HL-60 (cell line): ENCODE results near the gene BCL7C.

Experiments
- DNase-seq, 2 experiments: peaks; one replicate each; pipeline ENCODE4 v3.0.0-alpha.2; 2010 to 2020; ENCODE audit warnings: low read depth in 1 of 2, low spot score in 1 of 2
- H3K27ac ChIP-seq: fragments of 250-450 bp; sonication (Bioruptor Pico); replicated peaks from 2 replicates; pipeline ENCODE4 v1.5.1; 2020; ENCODE audit warnings: mild to moderate bottlenecking, moderate library complexity
- H3K27me3 ChIP-seq: fragments of 250-450 bp; sonication (Bioruptor Pico); 2 replicates; pipeline ENCODE4 v1.5.1; 2021; ENCODE audit warnings: mild to moderate bottlenecking, moderate library complexity; ENCODE audit not compliant: insufficient read depth, poor library complexity, severe bottlenecking
- H3K4me3 ChIP-seq: replicated peaks from 2 replicates; pipeline ENCODE4 v1.5.1; 2011; ENCODE audit warnings: mild to moderate bottlenecking, control low read depth, low read length; ENCODE audit not compliant: insufficient read depth
- GABPA ChIP-seq: IDR thresholded peaks from 2 replicates; pipeline ENCODE4 v1.6.1; 2012; ENCODE audit warnings: low read depth
- POLR2AphosphoS5 ChIP-seq: IDR thresholded peaks from 2 replicates; pipeline ENCODE4 v1.6.1; 2012; ENCODE audit warnings: low read depth
- SPI1 ChIP-seq: IDR thresholded peaks from 2 replicates; pipeline ENCODE4 v1.6.1; 2012; ENCODE audit warnings: low read depth, mild to moderate bottlenecking, borderline replicate concordance
- TF ChIP-seq, protein P1 (sequence below): IDR thresholded peaks from one replicate; pipeline ENCODE4 v1.5.1; 2011; ENCODE audit warnings: low read length, control low read depth, inconsistent platforms; ENCODE audit not compliant: insufficient read depth
- TF ChIP-seq, protein P2 (sequence below): IDR thresholded peaks from 2 replicates; pipeline ENCODE4 v1.6.1; 2012; ENCODE audit warnings: low read depth; ENCODE audit not compliant: insufficient replicate concordance

BCL7C gene

GRCh38 chr16:30921748-30922419 is 28.0 kb upstream of the BCL7C start:
- TF ChIP-seq GABPA = no peak
- TF ChIP-seq, protein P1, sequence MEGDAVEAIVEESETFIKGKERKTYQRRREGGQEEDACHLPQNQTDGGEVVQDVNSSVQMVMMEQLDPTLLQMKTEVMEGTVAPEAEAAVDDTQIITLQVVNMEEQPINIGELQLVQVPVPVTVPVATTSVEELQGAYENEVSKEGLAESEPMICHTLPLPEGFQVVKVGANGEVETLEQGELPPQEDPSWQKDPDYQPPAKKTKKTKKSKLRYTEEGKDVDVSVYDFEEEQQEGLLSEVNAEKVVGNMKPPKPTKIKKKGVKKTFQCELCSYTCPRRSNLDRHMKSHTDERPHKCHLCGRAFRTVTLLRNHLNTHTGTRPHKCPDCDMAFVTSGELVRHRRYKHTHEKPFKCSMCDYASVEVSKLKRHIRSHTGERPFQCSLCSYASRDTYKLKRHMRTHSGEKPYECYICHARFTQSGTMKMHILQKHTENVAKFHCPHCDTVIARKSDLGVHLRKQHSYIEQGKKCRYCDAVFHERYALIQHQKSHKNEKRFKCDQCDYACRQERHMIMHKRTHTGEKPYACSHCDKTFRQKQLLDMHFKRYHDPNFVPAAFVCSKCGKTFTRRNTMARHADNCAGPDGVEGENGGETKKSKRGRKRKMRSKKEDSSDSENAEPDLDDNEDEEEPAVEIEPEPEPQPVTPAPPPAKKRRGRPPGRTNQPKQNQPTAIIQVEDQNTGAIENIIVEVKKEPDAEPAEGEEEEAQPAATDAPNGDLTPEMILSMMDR = peak; percentile 90
- TF ChIP-seq POLR2AphosphoS5 = no peak
- DNase-seq = peak; percentile 75 to 91
- Histone ChIP-seq H3K27me3 (no peaks in the 10 kb centered on the region), H3K4me3 (peak overlapping the region; percentile 67), H3K27ac (peak overlapping the region; percentile 51)

GRCh38 chr16:30921459-30921747 is 27.5 kb upstream of the BCL7C start:
- Histone ChIP-seq H3K27me3 (no peaks in the 10 kb centered on the region), H3K4me3 (peak overlapping the region; percentile 67), H3K27ac (no peak overlapping the region)
- DNase-seq = no peak
- TF ChIP-seq POLR2AphosphoS5 (no peak), GABPA (no peak), SPI1 (no peak)
- TF ChIP-seq, protein P2, sequence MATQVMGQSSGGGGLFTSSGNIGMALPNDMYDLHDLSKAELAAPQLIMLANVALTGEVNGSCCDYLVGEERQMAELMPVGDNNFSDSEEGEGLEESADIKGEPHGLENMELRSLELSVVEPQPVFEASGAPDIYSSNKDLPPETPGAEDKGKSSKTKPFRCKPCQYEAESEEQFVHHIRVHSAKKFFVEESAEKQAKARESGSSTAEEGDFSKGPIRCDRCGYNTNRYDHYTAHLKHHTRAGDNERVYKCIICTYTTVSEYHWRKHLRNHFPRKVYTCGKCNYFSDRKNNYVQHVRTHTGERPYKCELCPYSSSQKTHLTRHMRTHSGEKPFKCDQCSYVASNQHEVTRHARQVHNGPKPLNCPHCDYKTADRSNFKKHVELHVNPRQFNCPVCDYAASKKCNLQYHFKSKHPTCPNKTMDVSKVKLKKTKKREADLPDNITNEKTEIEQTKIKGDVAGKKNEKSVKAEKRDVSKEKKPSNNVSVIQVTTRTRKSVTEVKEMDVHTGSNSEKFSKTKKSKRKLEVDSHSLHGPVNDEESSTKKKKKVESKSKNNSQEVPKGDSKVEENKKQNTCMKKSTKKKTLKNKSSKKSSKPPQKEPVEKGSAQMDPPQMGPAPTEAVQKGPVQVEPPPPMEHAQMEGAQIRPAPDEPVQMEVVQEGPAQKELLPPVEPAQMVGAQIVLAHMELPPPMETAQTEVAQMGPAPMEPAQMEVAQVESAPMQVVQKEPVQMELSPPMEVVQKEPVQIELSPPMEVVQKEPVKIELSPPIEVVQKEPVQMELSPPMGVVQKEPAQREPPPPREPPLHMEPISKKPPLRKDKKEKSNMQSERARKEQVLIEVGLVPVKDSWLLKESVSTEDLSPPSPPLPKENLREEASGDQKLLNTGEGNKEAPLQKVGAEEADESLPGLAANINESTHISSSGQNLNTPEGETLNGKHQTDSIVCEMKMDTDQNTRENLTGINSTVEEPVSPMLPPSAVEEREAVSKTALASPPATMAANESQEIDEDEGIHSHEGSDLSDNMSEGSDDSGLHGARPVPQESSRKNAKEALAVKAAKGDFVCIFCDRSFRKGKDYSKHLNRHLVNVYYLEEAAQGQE = no peak
- TF ChIP-seq, protein P1 = no peak

GRCh38 chr16:30920891-30921290 is 27.0 kb upstream of the BCL7C start:
- TF ChIP-seq GABPA (no peak), POLR2AphosphoS5 (no peak), SPI1 (no peak)
- TF ChIP-seq, protein P2 = no peak
- TF ChIP-seq, protein P1 = no peak
- Histone ChIP-seq H3K27me3 (no peaks in the 10 kb centered on the region), H3K4me3 (no peak overlapping the region), H3K27ac (no peak overlapping the region)
- DNase-seq = no peak

DNA sequence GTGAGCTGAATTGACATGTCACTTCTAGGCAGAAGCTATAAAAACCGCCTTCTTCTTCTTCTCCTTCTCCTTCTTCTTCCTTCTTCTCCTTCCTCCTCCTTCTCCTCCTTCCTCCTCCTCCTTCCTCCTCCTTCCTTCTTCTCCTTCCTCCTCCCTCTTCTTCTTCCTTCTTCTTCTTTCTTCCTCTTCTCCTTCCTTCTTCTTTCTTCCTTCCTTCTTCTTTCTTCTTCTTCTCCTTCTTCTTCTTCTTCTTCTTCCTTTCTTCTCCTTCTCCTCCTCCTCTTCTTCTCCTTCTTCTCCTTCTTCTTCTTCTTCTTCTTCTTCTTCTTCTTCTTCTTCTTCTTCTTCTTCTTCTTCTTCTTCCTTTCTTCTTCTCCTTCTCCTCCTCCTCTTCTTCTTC is 24.7 kb upstream of the BCL7C start:
- no peak overlapping the region for H3K27ac ChIP-seq
- TF ChIP-seq SPI1 (no peak), POLR2AphosphoS5 (no peak), GABPA (no peak)
- TF ChIP-seq, protein P1 = no peak
- TF ChIP-seq, protein P2 = no peak
- H3K27me3 ChIP-seq = no peaks in the 10 kb centered on the region
- H3K4me3 ChIP-seq = no peak overlapping the region
- no peak for DNase-seq
